GM12878 (cell line): ENCODE measurements around the gene PHC2.

Source experiments
- EZH2 ChIP-seq: IDR thresholded peaks from 2 replicates; pipeline ENCODE4 v1.6.1; 2012; ENCODE audit warnings: low read depth, mild to moderate bottlenecking, control low read depth, inconsistent platforms, low read length, borderline replicate concordance; ENCODE audit not compliant: control insufficient read depth
- POLR2A ChIP-seq: IDR thresholded peaks from 2 replicates; pipeline ENCODE4 v1.6.1; 2011; ENCODE audit warnings: low read depth, mild to moderate bottlenecking, low read length
- POLR2AphosphoS5 ChIP-seq: IDR thresholded peaks from 2 replicates; pipeline ENCODE4 v1.6.1; 2011; ENCODE audit warnings: mild to moderate bottlenecking, low read length, inconsistent platforms
- SUZ12 ChIP-seq: fragments of 200-600 bp; sonication (generic); IDR thresholded peaks from one replicate; pipeline ENCODE4 v1.6.1; 2018; ENCODE audit warnings: antibody characterized with exemption, mild to moderate bottlenecking; ENCODE audit not compliant: unreplicated experiment
- TAF1 ChIP-seq: IDR thresholded peaks from 2 replicates; pipeline ENCODE4 v1.6.1; 2011; ENCODE audit warnings: mild to moderate bottlenecking, low read depth, low read length, borderline replicate concordance
- TF ChIP-seq, protein P1 (sequence below), 3 experiments: IDR thresholded peaks in 2 of 3; conservative IDR thresholded peaks in 1 of 3; 2 replicates each; pipeline ENCODE4 v1.5.1; 2011; ENCODE audit warnings: low read depth in 3 of 3, low read length in 3 of 3, mild to moderate bottlenecking in 3 of 3, control low read depth in 2 of 3, moderate library complexity in 2 of 3, inconsistent platforms in 1 of 3, mixed read lengths in 1 of 3; ENCODE audit not compliant: control insufficient read depth in 2 of 3, insufficient read depth in 1 of 3; ENCODE audit errors: extremely low read depth in 1 of 3

DNA sequence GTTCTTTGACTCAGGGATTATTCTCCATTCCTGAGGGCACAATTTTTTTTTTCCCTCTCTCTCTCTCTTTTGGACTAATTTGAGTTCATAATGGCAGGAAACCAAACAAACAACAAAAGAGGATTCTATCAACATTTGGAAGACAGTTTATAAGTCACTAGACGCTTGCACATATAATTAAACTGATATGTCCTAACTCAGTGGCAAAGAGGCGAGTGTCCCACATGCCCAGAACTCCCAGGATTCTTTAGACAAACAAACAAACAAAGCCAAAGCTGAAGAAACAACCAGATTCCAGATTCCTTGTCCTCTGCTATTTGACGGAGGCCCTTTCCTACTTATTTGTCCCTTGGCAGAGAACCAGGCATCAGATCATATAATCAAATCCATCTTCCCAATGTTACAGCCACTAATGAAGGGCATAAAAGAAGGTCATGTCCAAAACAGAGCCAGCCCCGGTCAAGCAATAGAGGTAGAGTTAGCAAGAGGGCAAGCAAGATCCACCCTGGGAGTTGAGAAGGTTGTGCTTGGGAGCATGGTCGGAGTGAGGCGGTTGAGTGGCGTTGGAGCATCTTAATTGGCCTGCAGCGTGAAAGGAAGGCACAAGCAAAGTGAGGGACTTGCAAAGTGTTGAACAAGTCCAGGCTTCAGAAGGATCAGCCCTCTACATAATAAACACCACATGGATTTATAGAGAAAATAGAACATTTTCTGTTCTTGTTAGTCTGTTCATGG lies 144.3 kb downstream of the PHC2 start:
- TF ChIP-seq SUZ12 (no peak), EZH2 (no peak), POLR2AphosphoS5 (no peak), TAF1 (no peak), POLR2A (no peak)
- TF ChIP-seq, protein P1, sequence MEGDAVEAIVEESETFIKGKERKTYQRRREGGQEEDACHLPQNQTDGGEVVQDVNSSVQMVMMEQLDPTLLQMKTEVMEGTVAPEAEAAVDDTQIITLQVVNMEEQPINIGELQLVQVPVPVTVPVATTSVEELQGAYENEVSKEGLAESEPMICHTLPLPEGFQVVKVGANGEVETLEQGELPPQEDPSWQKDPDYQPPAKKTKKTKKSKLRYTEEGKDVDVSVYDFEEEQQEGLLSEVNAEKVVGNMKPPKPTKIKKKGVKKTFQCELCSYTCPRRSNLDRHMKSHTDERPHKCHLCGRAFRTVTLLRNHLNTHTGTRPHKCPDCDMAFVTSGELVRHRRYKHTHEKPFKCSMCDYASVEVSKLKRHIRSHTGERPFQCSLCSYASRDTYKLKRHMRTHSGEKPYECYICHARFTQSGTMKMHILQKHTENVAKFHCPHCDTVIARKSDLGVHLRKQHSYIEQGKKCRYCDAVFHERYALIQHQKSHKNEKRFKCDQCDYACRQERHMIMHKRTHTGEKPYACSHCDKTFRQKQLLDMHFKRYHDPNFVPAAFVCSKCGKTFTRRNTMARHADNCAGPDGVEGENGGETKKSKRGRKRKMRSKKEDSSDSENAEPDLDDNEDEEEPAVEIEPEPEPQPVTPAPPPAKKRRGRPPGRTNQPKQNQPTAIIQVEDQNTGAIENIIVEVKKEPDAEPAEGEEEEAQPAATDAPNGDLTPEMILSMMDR (IDR thresholded peaks at IDR 0.05 in 2 of 3, conservative IDR thresholded peaks at IDR 0.05 in 1 of 3; ENCODE audit: control insufficient read depth in 2 of 3, extremely low read depth in 1 of 3, insufficient read depth in 1 of 3, low read depth in 3 of 3, low read length in 3 of 3): no peak
